Retinal pigment epithelial cell (primary cell): Measurements from ENCODE around the gene SIRPB1.
"Not testable (repeated sequence)": the region's sequence is repeated elsewhere in the genome, so short reads cannot be mapped to it uniquely, and the experiment has no call there.

ENCODE experiments used
- DNase-seq: peaks from one replicate; pipeline ENCODE4 v3.0.0-alpha.2; 2010; ENCODE audit warnings: low read depth
- H3K4me3 ChIP-seq: 2 replicates; pipeline ENCODE4 v1.5.1; 2011; ENCODE audit warnings: mild to moderate bottlenecking, low read length, control low read depth, moderate library complexity
- TF ChIP-seq, protein P1 (sequence below): conservative IDR thresholded peaks from 2 replicates; pipeline ENCODE4 v1.5.1; 2011; ENCODE audit warnings: low read depth, low read length, control low read depth, inconsistent platforms

Gene SIRPB1

GRCh38 chr20:1651268-1652058 lies 31.7 kb upstream of the SIRPB1 start:
- no peak overlapping the region for H3K4me3 ChIP-seq
- DNase-seq, result no peak
- TF ChIP-seq, protein P1, sequence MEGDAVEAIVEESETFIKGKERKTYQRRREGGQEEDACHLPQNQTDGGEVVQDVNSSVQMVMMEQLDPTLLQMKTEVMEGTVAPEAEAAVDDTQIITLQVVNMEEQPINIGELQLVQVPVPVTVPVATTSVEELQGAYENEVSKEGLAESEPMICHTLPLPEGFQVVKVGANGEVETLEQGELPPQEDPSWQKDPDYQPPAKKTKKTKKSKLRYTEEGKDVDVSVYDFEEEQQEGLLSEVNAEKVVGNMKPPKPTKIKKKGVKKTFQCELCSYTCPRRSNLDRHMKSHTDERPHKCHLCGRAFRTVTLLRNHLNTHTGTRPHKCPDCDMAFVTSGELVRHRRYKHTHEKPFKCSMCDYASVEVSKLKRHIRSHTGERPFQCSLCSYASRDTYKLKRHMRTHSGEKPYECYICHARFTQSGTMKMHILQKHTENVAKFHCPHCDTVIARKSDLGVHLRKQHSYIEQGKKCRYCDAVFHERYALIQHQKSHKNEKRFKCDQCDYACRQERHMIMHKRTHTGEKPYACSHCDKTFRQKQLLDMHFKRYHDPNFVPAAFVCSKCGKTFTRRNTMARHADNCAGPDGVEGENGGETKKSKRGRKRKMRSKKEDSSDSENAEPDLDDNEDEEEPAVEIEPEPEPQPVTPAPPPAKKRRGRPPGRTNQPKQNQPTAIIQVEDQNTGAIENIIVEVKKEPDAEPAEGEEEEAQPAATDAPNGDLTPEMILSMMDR, result no peak

GRCh38 chr20:1648101-1648500 lies 28.3 kb upstream of the SIRPB1 start:
- TF ChIP-seq, protein P1, result no peak
- DNase-seq, result no peak
- H3K4me3 ChIP-seq, result no peak overlapping the region

DNA sequence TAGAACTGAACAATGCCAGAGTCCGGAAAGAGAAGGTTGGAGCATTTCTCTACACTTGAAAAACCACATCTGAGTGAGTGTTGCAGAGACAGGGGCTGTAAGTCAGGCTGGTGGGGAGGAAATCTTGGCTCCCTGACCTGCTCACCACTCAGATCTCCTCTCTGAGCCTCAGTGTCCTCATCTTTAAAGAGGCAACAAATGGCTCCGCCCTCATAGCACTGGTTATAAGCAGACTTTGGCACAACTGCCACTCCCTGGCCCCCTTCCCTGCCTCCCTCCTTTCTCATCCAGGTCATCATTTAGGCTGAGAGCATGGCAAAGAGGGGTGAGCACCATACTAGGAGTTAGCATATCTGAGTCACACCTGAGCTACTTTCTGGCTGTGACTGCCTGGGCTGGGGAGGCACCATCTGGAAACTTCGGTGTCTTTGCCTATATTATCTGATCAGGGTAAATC lies 27.2 kb upstream of the SIRPB1 start:
- no peak for DNase-seq
- no peak overlapping the region for H3K4me3 ChIP-seq
- TF ChIP-seq, protein P1, result no peak

GRCh38 chr20:1644101-1644962 lies 24.5 kb upstream of the SIRPB1 start:
- DNase-seq, result no peak
- TF ChIP-seq, protein P1, result no peak
- no peak overlapping the region for H3K4me3 ChIP-seq

GRCh38 chr20:1638643-1639042 lies 18.8 kb upstream of the SIRPB1 start:
- H3K4me3 ChIP-seq, result not testable (repeated sequence)

GRCh38 chr20:1637755-1638154 lies 17.9 kb upstream of the SIRPB1 start:
- no peak overlapping the region for H3K4me3 ChIP-seq
- TF ChIP-seq, protein P1, result no peak
- DNase-seq, result no peak

More at GRCh38 chr20:1638643-1639042, 18.8 kb upstream of the SIRPB1 start:
- DNase-seq, result not testable (repeated sequence)

DNA sequence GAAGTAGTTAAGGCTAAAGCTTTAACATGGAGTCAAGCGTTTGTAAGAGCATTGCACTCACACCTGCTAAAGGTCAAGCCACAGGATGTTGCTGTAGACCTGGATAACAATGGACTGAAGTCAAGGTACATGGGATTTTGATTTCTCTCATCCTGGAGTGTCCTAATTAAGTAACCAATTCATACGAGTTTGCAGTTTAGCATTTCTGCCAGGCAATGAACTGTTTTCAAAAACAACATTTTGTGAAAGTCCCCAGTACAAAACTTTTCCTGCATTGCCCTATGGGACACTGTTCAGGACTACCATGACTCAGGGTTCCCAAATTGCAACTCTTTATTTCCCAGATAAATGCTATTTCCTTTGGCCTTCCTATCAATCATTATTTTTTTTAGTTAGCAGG lies 17.4 kb upstream of the SIRPB1 start:
- DNase-seq, result no peak
- TF ChIP-seq, protein P1, result no peak
- H3K4me3 ChIP-seq, result no peak overlapping the region
